CD8-positive, alpha-beta memory T cell (primary cell): ENCODE results near the gene EEFSEC. TPM values are rescaled to one million over a fixed set of nuclear protein-coding genes. Genes with fewer than 3 reads are reported as not detected.

Experiments used
- CTCF ChIA-PET: fragments of 350-600 bp; sonication (Branson Sonifier 250); formaldehyde crosslinking; loops from one replicate; lab custom pipeline; 2021; ENCODE audit warnings: antibody characterized with exemption; lab: Charles Lee
- POLR2A ChIA-PET: fragments of 350-600 bp; sonication (Branson Sonifier 250); formaldehyde crosslinking; loops from one replicate; lab custom pipeline; 2021; ENCODE audit warnings: antibody characterized with exemption; lab: Charles Lee
- DNase-seq, 5 donors: peaks; one replicate each; pipeline versions ENCODE4 v3.0.0 to v3.0.0-alpha.2; 2020 to 2022; ENCODE audit warnings: mixed read lengths in 1 of 5
- H3K27ac ChIP-seq: one replicate; pipeline ENCODE4 v1.7.0; 2013; ENCODE audit warnings: low read depth, mild to moderate bottlenecking, low read length, moderate library complexity
- H3K27me3 ChIP-seq: 2 replicates; pipeline ENCODE4 v1.7.0; 2013; ENCODE audit warnings: low read length, mild to moderate bottlenecking; ENCODE audit not compliant: insufficient read depth, poor library complexity, severe bottlenecking
- H3K36me3 ChIP-seq: 2 replicates; pipeline ENCODE4 v1.7.0; 2013; ENCODE audit warnings: mild to moderate bottlenecking, low read length, moderate library complexity; ENCODE audit not compliant: insufficient read depth
- H3K4me1 ChIP-seq: 2 replicates; pipeline ENCODE4 v1.7.0; 2013; ENCODE audit warnings: mild to moderate bottlenecking, low read length, moderate library complexity; ENCODE audit not compliant: insufficient read depth
- H3K4me3 ChIP-seq: 2 replicates; pipeline ENCODE4 v1.7.0; 2013; ENCODE audit warnings: mild to moderate bottlenecking, low read length
- H3K9me3 ChIP-seq: 2 replicates; pipeline ENCODE4 v1.7.0; 2013; ENCODE audit warnings: mild to moderate bottlenecking, low read length
- H3K27ac Mint-ChIP-seq, 8 donors: one replicate each; pipeline ENCODE4 v1.8.0; 2020 to 2021; ENCODE audit warnings: mixed read lengths in 8 of 8, mild to moderate bottlenecking in 6 of 8, inconsistent platforms in 3 of 8, moderate library complexity in 3 of 8
- H3K27me3 Mint-ChIP-seq, 2 donors: one replicate each; pipeline ENCODE4 v1.8.0; 2020 to 2021; ENCODE audit warnings: mixed read lengths in 2 of 2, mild to moderate bottlenecking in 1 of 2, moderate library complexity in 1 of 2
- H3K36me3 Mint-ChIP-seq, 3 donors: one replicate each; pipeline ENCODE4 v1.8.0; 2020 to 2021; ENCODE audit warnings: mixed read lengths in 3 of 3, inconsistent platforms in 1 of 3, mild to moderate bottlenecking in 1 of 3
- H3K4me1 Mint-ChIP-seq, 3 donors: one replicate each; pipeline ENCODE4 v1.8.0; 2020 to 2021; ENCODE audit warnings: mixed read lengths in 3 of 3, inconsistent platforms in 1 of 3, mild to moderate bottlenecking in 1 of 3
- H3K4me3 Mint-ChIP-seq, 7 donors: one replicate each; pipeline ENCODE4 v1.8.0; 2020 to 2021; ENCODE audit warnings: mixed read lengths in 7 of 7, mild to moderate bottlenecking in 6 of 7, moderate library complexity in 4 of 7, inconsistent platforms in 2 of 7
- H3K9me3 Mint-ChIP-seq, 5 donors: one replicate each; pipeline ENCODE4 v1.8.0; 2020 to 2022; ENCODE audit warnings: mixed read lengths in 5 of 5, mild to moderate bottlenecking in 3 of 5, moderate library complexity in 2 of 5, inconsistent platforms in 1 of 5
- polyA plus RNA-seq: library from polyadenylated mRNA; unstranded; fragments of 300-500 nt; fragmentation: Illumina TruSeq; gene quantifications from one replicate; pipeline ENCODE4 v1.2.3, GENCODE V29; 2021
- total RNA-seq, 2 experiments: library from RNA; stranded (reverse); gene quantifications; one replicate each; pipeline ENCODE4 v1.2.3, GENCODE V29; 2021

EEFSEC gene
- total and polyA plus RNA-seq, 3 experiments from 2014 or later: 20.4 to 28.6 (median 21.8) TPM

- H3K4me3 ChIP-seq: no peak overlapping the region
- H3K9me3 Mint-ChIP-seq: no peaks in the 10 kb centered on the region
- peaks cover 16% of the 10 kb centered on the region for H3K4me1 ChIP-seq
- H3K27me3 Mint-ChIP-seq: no peaks in the 10 kb centered on the region
- H3K4me3 Mint-ChIP-seq: no peak overlapping the region
- H3K27ac ChIP-seq: no peak overlapping the region
- peaks cover 5 to 7% (median 6%) of the 10 kb centered on the region in 3 donors for H3K36me3 Mint-ChIP-seq
- POLR2A ChIA-PET: no interaction called here
- CTCF ChIA-PET: interaction anchor here (1.0 kb wide), 1 partner anchor 109 kb away, joined by 3 read pairs; no protein-coding TSS in a partner anchor
- no peaks in the 10 kb centered on the region for H3K36me3 ChIP-seq
- no peaks in the 10 kb centered on the region for H3K9me3 ChIP-seq
- DNase-seq: no peak
- H3K4me1 Mint-ChIP-seq: peaks cover 51 to 70% (median 68%) of the 10 kb centered on the region in 3 donors
- peak overlapping the region in 1 of 8 donors; percentile 61 for H3K27ac Mint-ChIP-seq
- no peaks in the 10 kb centered on the region for H3K27me3 ChIP-seq
Observed at GRCh38 chr3:128178782-128179483, 25.7 kb downstream of the EEFSEC start.

- ChIA-PET POLR2A (no interaction called here), CTCF (interaction anchor here (1.0 kb wide), 1 partner anchor 110 kb away, joined by 3 read pairs; no protein-coding TSS in a partner anchor)
- Histone ChIP-seq H3K4me3 (no peak overlapping the region), H3K27ac (no peak overlapping the region), H3K9me3 (no peaks in the 10 kb centered on the region), H3K27me3 (no peaks in the 10 kb centered on the region), H3K36me3 (no peaks in the 10 kb centered on the region), H3K4me1 (peaks cover 16% of the 10 kb centered on the region)
- peak overlapping the region in 1 of 8 donors; percentile 61 for H3K27ac Mint-ChIP-seq
- DNase-seq: no peak
- H3K27me3 Mint-ChIP-seq: no peaks in the 10 kb centered on the region
- H3K36me3 Mint-ChIP-seq: peaks cover 5 to 10% (median 6%) of the 10 kb centered on the region in 3 donors
- no peaks in the 10 kb centered on the region for H3K9me3 Mint-ChIP-seq
- no peak overlapping the region for H3K4me3 Mint-ChIP-seq
- H3K4me1 Mint-ChIP-seq: peaks cover 46 to 65% (median 63%) of the 10 kb centered on the region in 3 donors
Observed at GRCh38 chr3:128179484-128179819, 26.2 kb downstream of the EEFSEC start.

GRCh38 chr3:128180436-128180835 is 27.2 kb downstream of the EEFSEC start:
- CTCF ChIA-PET: no interaction called here
- POLR2A ChIA-PET: no interaction called here
- H3K9me3 ChIP-seq: no peaks in the 10 kb centered on the region
- H3K36me3 ChIP-seq: no peaks in the 10 kb centered on the region
- no peak overlapping the region for H3K4me3 ChIP-seq
- Mint-ChIP-seq H3K9me3 (peaks cover 0 to under 1% (median 0%) of the 10 kb centered on the region in 5 donors), H3K4me3 (no peak overlapping the region), H3K27ac (peak overlapping the region in 1 of 8 donors; percentile 57), H3K27me3 (no peaks in the 10 kb centered on the region), H3K4me1 (peaks cover 40 to 59% (median 54%) of the 10 kb centered on the region in 3 donors), H3K36me3 (peaks cover 5 to 10% (median 6%) of the 10 kb centered on the region in 3 donors)
- no peak for DNase-seq
- H3K27ac ChIP-seq: no peak overlapping the region
- H3K4me1 ChIP-seq: peaks cover 11% of the 10 kb centered on the region
- no peaks in the 10 kb centered on the region for H3K27me3 ChIP-seq

DNA sequence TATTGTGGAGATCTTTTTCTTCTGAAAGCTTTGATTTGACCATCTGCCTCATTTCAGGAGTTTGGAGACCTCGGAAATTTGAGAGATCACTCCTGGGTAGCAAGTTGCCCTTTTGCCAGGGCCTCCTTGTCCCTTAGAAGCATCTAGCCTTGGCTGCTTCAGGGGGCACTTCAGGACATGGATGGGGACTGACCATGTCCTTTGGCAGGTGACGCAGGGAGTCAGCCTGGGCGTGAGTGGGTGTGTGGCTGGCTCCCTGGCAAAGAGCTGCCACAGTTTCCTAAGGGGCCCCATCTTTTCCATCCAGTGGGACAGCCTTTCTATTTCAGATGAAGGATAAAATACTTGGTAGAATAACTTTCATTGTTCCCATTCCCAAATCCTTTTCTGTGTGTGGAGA is 27.6 kb downstream of the EEFSEC start:
- Mint-ChIP-seq H3K4me3 (no peak overlapping the region), H3K27ac (no peak overlapping the region), H3K27me3 (no peaks in the 10 kb centered on the region), H3K36me3 (peaks cover 5 to 10% (median 6%) of the 10 kb centered on the region in 3 donors), H3K4me1 (peaks cover 39 to 59% (median 50%) of the 10 kb centered on the region in 3 donors), H3K9me3 (peaks cover 0 to 4% (median 0%) of the 10 kb centered on the region in 5 donors)
- POLR2A ChIA-PET: no interaction called here
- H3K27me3 ChIP-seq: no peaks in the 10 kb centered on the region
- peaks cover 7% of the 10 kb centered on the region for H3K4me1 ChIP-seq
- no peak overlapping the region for H3K27ac ChIP-seq
- H3K36me3 ChIP-seq: no peaks in the 10 kb centered on the region
- no peak overlapping the region for H3K4me3 ChIP-seq
- no peaks in the 10 kb centered on the region for H3K9me3 ChIP-seq
- no peak for DNase-seq
- CTCF ChIA-PET: no interaction called here

GRCh38 chr3:128182656-128183055 is 29.4 kb downstream of the EEFSEC start:
- CTCF ChIA-PET: interaction anchor here (1.0 kb wide), 1 partner anchor 9 kb away, joined by 3 read pairs; no protein-coding TSS in a partner anchor

GRCh38 chr3:128185630-128186447 is 32.6 kb downstream of the EEFSEC start:
- no peak overlapping the region for H3K27ac ChIP-seq
- Mint-ChIP-seq H3K27ac (no peak overlapping the region), H3K4me1 (peaks cover 31 to 45% (median 33%) of the 10 kb centered on the region in 3 donors), H3K4me3 (no peak overlapping the region), H3K9me3 (peaks cover 0 to 4% (median 0%) of the 10 kb centered on the region in 5 donors), H3K27me3 (no peaks in the 10 kb centered on the region), H3K36me3 (peaks cover 5 to 7% (median 6%) of the 10 kb centered on the region in 3 donors)
- H3K27me3 ChIP-seq: no peaks in the 10 kb centered on the region
- peaks cover 4% of the 10 kb centered on the region for H3K4me1 ChIP-seq
- H3K4me3 ChIP-seq: no peak overlapping the region
- ChIA-PET POLR2A (no interaction called here), CTCF (no interaction called here)
- H3K9me3 ChIP-seq: no peaks in the 10 kb centered on the region
- DNase-seq: no peak
- no peaks in the 10 kb centered on the region for H3K36me3 ChIP-seq

More at GRCh38 chr3:128182656-128183055, 29.4 kb downstream of the EEFSEC start:
- POLR2A ChIA-PET: interaction anchor here (0.6 kb wide), 1 partner anchor 29 kb away, joined by 5 read pairs; no protein-coding TSS in a partner anchor
- no peaks in the 10 kb centered on the region for H3K36me3 ChIP-seq
- Mint-ChIP-seq H3K4me3 (no peak overlapping the region), H3K9me3 (peaks cover 0 to 4% (median 0%) of the 10 kb centered on the region in 5 donors), H3K27ac (peak overlapping the region in 3 of 8 donors; percentile 3 to 70 (median 13)), H3K36me3 (peaks cover 5 to 10% (median 6%) of the 10 kb centered on the region in 3 donors), H3K4me1 (peaks cover 42 to 54% (median 49%) of the 10 kb centered on the region in 3 donors), H3K27me3 (no peaks in the 10 kb centered on the region)
- no peak overlapping the region for H3K27ac ChIP-seq
- peaks cover 4% of the 10 kb centered on the region for H3K4me1 ChIP-seq
- H3K9me3 ChIP-seq: no peaks in the 10 kb centered on the region
- H3K27me3 ChIP-seq: no peaks in the 10 kb centered on the region
- no peak for DNase-seq
- H3K4me3 ChIP-seq: no peak overlapping the region

- ChIA-PET CTCF (no interaction called here), POLR2A (no interaction called here)
- Histone ChIP-seq H3K36me3 (no peaks in the 10 kb centered on the region), H3K9me3 (no peaks in the 10 kb centered on the region), H3K4me1 (peaks cover 4% of the 10 kb centered on the region), H3K27me3 (no peaks in the 10 kb centered on the region), H3K27ac (no peak overlapping the region), H3K4me3 (no peak overlapping the region)
- peak overlapping the region in 1 of 8 donors; percentile 55 for H3K27ac Mint-ChIP-seq
- no peak overlapping the region for H3K4me3 Mint-ChIP-seq
- peaks cover 4 to 6% (median 5%) of the 10 kb centered on the region in 3 donors for H3K36me3 Mint-ChIP-seq
- peaks cover 23 to 36% (median 25%) of the 10 kb centered on the region in 3 donors for H3K4me1 Mint-ChIP-seq
- no peak for DNase-seq
- peaks cover 0 to 4% (median 0%) of the 10 kb centered on the region in 5 donors for H3K9me3 Mint-ChIP-seq
- H3K27me3 Mint-ChIP-seq: no peaks in the 10 kb centered on the region
Observed at GRCh38 chr3:128187495-128187894, 34.2 kb downstream of the EEFSEC start.
